ENCODE results near the gene VGLL4.

The VGLL4 gene

GRCh38 chr3:11618904-11619303, 24.8 kb downstream of the VGLL4 start:
- no CpG with 5 or more reads among the region's 5 CpGs for WGBS (ENCODE audit: insufficient coverage, insufficient read length)
- Histone ChIP-seq H3K27me3 (ENCODE audit: control insufficient read depth, insufficient read depth, low read length) (no peaks in the 10 kb centered on the region), H3K9me3 (ENCODE audit: control insufficient read depth, insufficient read depth, low read length) (no peaks in the 10 kb centered on the region), H3K4me3 (ENCODE audit: low read length) (no peak overlapping the region), H3K4me1 (ENCODE audit: control insufficient read depth, insufficient read depth, low read length) (peaks cover 9% of the 10 kb centered on the region; the same call in 1 of the 2 replicates), H3K36me3 (ENCODE audit: control insufficient read depth, insufficient read depth, low read length) (no peaks in the 10 kb centered on the region), H3K27ac (ENCODE audit: low read length) (no peak overlapping the region)
- no peak for DNase-seq (ENCODE audit: low read depth, low spot score)

GRCh38 chr3:11616551-11616950, 27.2 kb downstream of the VGLL4 start:
- Histone ChIP-seq H3K36me3 (ENCODE audit: control insufficient read depth, insufficient read depth, low read length) (no peaks in the 10 kb centered on the region), H3K9me3 (ENCODE audit: control insufficient read depth, insufficient read depth, low read length) (no peaks in the 10 kb centered on the region), H3K4me3 (ENCODE audit: low read length) (no peak overlapping the region), H3K27me3 (ENCODE audit: control insufficient read depth, insufficient read depth, low read length) (no peaks in the 10 kb centered on the region), H3K4me1 (ENCODE audit: control insufficient read depth, insufficient read depth, low read length) (peaks cover 9% of the 10 kb centered on the region; the same call in 1 of the 2 replicates), H3K27ac (ENCODE audit: low read length) (no peak overlapping the region)
- WGBS (ENCODE audit: insufficient coverage, insufficient read length) = no CpG with 5 or more reads among the region's 2 CpGs
- no peak for DNase-seq (ENCODE audit: low read depth, low spot score)

- no peaks in the 10 kb centered on the region for H3K9me3 ChIP-seq (ENCODE audit: control insufficient read depth, insufficient read depth, low read length)
- no CpG with 5 or more reads among the region's 19 CpGs for WGBS (ENCODE audit: insufficient coverage, insufficient read length)
- no peak overlapping the region for H3K4me3 ChIP-seq (ENCODE audit: low read length)
- DNase-seq (ENCODE audit: low read depth, low spot score) = no peak
- H3K36me3 ChIP-seq (ENCODE audit: control insufficient read depth, insufficient read depth, low read length) = no peaks in the 10 kb centered on the region
- H3K27me3 ChIP-seq (ENCODE audit: control insufficient read depth, insufficient read depth, low read length) = no peaks in the 10 kb centered on the region
- H3K4me1 ChIP-seq (ENCODE audit: control insufficient read depth, insufficient read depth, low read length) = peaks cover 11% of the 10 kb centered on the region
- H3K27ac ChIP-seq (ENCODE audit: low read length) = no peak overlapping the region
These were observed 29.7 kb downstream of the VGLL4 start for GRCh38 chr3:11613851-11614487.

DNA sequence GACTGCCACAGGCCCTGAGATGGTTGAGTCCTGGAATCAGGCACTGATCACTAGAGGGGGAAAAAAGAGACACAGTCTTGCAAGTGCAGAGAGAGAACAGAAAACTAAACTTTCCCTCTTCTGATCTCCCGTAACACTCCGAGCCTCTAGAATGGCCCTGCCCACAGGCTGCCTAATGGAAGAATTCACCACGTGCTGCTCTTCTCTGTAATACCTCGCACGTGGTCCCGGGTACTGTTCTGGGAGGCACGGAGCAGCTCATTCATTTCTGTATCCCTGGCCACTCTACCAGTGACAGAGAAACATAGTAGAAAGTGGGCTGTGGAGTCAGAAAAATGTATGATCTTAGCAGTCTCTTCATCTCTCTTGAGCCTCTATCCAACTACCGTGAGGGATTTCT, 30.4 kb downstream of the VGLL4 start:
- Histone ChIP-seq H3K4me3 (ENCODE audit: low read length) (no peak overlapping the region), H3K36me3 (ENCODE audit: control insufficient read depth, insufficient read depth, low read length) (no peaks in the 10 kb centered on the region), H3K27ac (ENCODE audit: low read length) (no peak overlapping the region), H3K27me3 (ENCODE audit: control insufficient read depth, insufficient read depth, low read length) (no peaks in the 10 kb centered on the region), H3K9me3 (ENCODE audit: control insufficient read depth, insufficient read depth, low read length) (no peaks in the 10 kb centered on the region), H3K4me1 (ENCODE audit: control insufficient read depth, insufficient read depth, low read length) (peaks cover 11% of the 10 kb centered on the region)
- WGBS (ENCODE audit: insufficient coverage, insufficient read length) = no CpG with 5 or more reads among the region's 8 CpGs
- DNase-seq (ENCODE audit: low read depth, low spot score) = no peak

DNA sequence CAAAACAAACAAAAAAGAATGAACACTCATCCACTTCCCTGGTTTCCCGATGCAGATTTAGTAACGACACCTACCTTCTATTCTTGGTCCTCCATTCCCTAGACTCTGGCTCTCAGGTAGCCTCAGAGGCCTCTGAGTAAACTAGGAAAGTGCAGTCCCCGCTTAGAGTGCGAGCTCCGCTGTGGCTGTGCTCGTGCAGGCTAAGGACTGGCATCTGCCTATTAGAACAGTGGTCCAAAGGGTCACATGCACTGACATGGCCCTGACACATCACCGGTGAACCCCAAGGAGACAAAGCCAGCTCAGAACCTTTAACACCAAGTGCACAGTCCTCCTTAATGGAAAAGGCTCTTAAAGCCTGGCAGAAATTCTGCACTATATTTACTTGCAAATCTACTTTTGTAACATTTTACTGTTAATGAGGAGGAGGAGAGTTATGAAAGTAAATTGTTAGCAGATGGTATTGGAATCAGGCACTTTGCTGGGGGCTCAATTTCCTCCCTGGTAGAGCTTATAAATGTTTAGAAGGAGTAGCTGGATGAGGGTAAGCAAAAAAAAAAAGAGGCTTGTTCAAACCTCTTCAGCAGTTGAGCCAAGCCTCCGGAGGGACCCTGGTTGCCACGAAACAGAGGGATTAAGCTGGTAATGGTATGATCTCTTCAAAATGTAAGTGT, 31.1 kb downstream of the VGLL4 start:
- Histone ChIP-seq H3K36me3 (ENCODE audit: control insufficient read depth, insufficient read depth, low read length) (no peaks in the 10 kb centered on the region), H3K27me3 (ENCODE audit: control insufficient read depth, insufficient read depth, low read length) (no peaks in the 10 kb centered on the region), H3K9me3 (ENCODE audit: control insufficient read depth, insufficient read depth, low read length) (no peaks in the 10 kb centered on the region), H3K4me3 (ENCODE audit: low read length) (no peak overlapping the region), H3K27ac (ENCODE audit: low read length) (no peak overlapping the region), H3K4me1 (ENCODE audit: control insufficient read depth, insufficient read depth, low read length) (peaks cover 11% of the 10 kb centered on the region)
- WGBS (ENCODE audit: insufficient coverage, insufficient read length) = no CpG with 5 or more reads among the region's 9 CpGs
- DNase-seq (ENCODE audit: low read depth, low spot score) = no peak

- DNase-seq (ENCODE audit: low read depth, low spot score) = no peak
- H3K36me3 ChIP-seq (ENCODE audit: control insufficient read depth, insufficient read depth, low read length) = peaks cover under 1% of the 10 kb centered on the region; the same call in 1 of the 2 replicates
- H3K9me3 ChIP-seq (ENCODE audit: control insufficient read depth, insufficient read depth, low read length) = no peaks in the 10 kb centered on the region
- H3K4me1 ChIP-seq (ENCODE audit: control insufficient read depth, insufficient read depth, low read length) = peaks cover 9% of the 10 kb centered on the region
- no peak overlapping the region for H3K4me3 ChIP-seq (ENCODE audit: low read length)
- no peaks in the 10 kb centered on the region for H3K27me3 ChIP-seq (ENCODE audit: control insufficient read depth, insufficient read depth, low read length)
- WGBS (ENCODE audit: insufficient coverage, insufficient read length) = no CpG with 5 or more reads among the region's 9 CpGs
- H3K27ac ChIP-seq (ENCODE audit: low read length) = no peak overlapping the region
These were observed 32.3 kb downstream of the VGLL4 start for GRCh38 chr3:11611341-11611799.

- Histone ChIP-seq H3K4me1 (ENCODE audit: control insufficient read depth, insufficient read depth, low read length) (peaks cover 8% of the 10 kb centered on the region), H3K27ac (ENCODE audit: low read length) (no peak overlapping the region)
- no CpG with 5 or more reads among the region's 8 CpGs for WGBS (ENCODE audit: insufficient coverage, insufficient read length)
These were observed 32.9 kb downstream of the VGLL4 start for GRCh38 chr3:11610700-11611275.

GRCh38 chr3:11610044-11610671, 33.6 kb downstream of the VGLL4 start:
- Histone ChIP-seq H3K4me1 (ENCODE audit: control insufficient read depth, insufficient read depth, low read length) (peaks cover 8% of the 10 kb centered on the region; the same call in 1 of the 2 replicates), H3K27ac (ENCODE audit: low read length) (no peak overlapping the region), H3K9me3 (ENCODE audit: control insufficient read depth, insufficient read depth, low read length) (no peaks in the 10 kb centered on the region), H3K27me3 (ENCODE audit: control insufficient read depth, insufficient read depth, low read length) (no peaks in the 10 kb centered on the region), H3K36me3 (ENCODE audit: control insufficient read depth, insufficient read depth, low read length) (peaks cover 3% of the 10 kb centered on the region; the same call in 1 of the 2 replicates), H3K4me3 (ENCODE audit: low read length) (no peak overlapping the region)
- WGBS (ENCODE audit: insufficient coverage, insufficient read length) = no CpG with 5 or more reads among the region's 23 CpGs
- DNase-seq (ENCODE audit: low read depth, low spot score) = no peak

More at GRCh38 chr3:11610700-11611275, 32.9 kb downstream of the VGLL4 start:
- Histone ChIP-seq H3K4me3 (ENCODE audit: low read length) (no peak overlapping the region), H3K9me3 (ENCODE audit: control insufficient read depth, insufficient read depth, low read length) (no peaks in the 10 kb centered on the region), H3K27me3 (ENCODE audit: control insufficient read depth, insufficient read depth, low read length) (no peaks in the 10 kb centered on the region), H3K36me3 (ENCODE audit: control insufficient read depth, insufficient read depth, low read length) (peaks cover 3% of the 10 kb centered on the region; the same call in 1 of the 2 replicates)
- DNase-seq (ENCODE audit: low read depth, low spot score) = no peak

- Histone ChIP-seq H3K36me3 (ENCODE audit: control insufficient read depth, insufficient read depth, low read length) (peaks cover 3% of the 10 kb centered on the region; the same call in 1 of the 2 replicates), H3K4me1 (ENCODE audit: control insufficient read depth, insufficient read depth, low read length) (peaks cover 8% of the 10 kb centered on the region; the same call in 1 of the 2 replicates), H3K4me3 (ENCODE audit: low read length) (no peak overlapping the region), H3K9me3 (ENCODE audit: control insufficient read depth, insufficient read depth, low read length) (no peaks in the 10 kb centered on the region), H3K27me3 (ENCODE audit: control insufficient read depth, insufficient read depth, low read length) (no peaks in the 10 kb centered on the region), H3K27ac (ENCODE audit: low read length) (no peak overlapping the region)
- DNase-seq (ENCODE audit: low read depth, low spot score) = no peak
- WGBS (ENCODE audit: insufficient coverage, insufficient read length) = no CpG with 5 or more reads among the region's 9 CpGs
These were observed 34.2 kb downstream of the VGLL4 start for GRCh38 chr3:11609481-11609880.

DNA sequence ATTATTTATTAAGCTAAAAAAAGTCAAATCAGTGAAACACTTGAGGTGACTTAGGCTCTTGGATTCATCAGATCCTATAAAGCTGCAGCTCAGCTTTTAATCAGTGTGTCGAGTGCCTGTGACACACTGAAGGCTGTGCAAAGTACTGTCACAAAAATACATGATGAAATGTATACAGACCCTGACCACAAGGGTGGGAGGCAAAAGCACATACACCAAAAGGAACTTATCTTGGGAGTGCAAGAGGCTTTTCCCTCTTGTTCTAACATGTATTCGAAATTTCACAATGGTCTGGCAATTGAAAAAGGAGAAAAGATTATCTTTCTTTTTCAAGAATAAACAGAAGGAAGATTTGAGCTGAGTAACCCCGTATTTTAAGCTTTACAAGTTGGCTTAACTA, 35.9 kb downstream of the VGLL4 start:
- H3K27ac ChIP-seq (ENCODE audit: low read length) = no peak overlapping the region
- DNase-seq (ENCODE audit: low read depth, low spot score) = no peak

More for the DNA sequence above, 35.9 kb downstream of the VGLL4 start:
- no peak overlapping the region for H3K4me3 ChIP-seq (ENCODE audit: low read length)
- no peaks in the 10 kb centered on the region for H3K27me3 ChIP-seq (ENCODE audit: control insufficient read depth, insufficient read depth, low read length)
- H3K4me1 ChIP-seq (ENCODE audit: control insufficient read depth, insufficient read depth, low read length) = peaks cover 10% of the 10 kb centered on the region
- no peaks in the 10 kb centered on the region for H3K9me3 ChIP-seq (ENCODE audit: control insufficient read depth, insufficient read depth, low read length)
- H3K36me3 ChIP-seq (ENCODE audit: control insufficient read depth, insufficient read depth, low read length) = peaks cover 3% of the 10 kb centered on the region; the same call in 1 of the 2 replicates
- no CpG with 5 or more reads among the region's 3 CpGs for WGBS (ENCODE audit: insufficient coverage, insufficient read length)

All from iPS DF 6.9 (cell line).